ENCODE results near the gene ARSG. TPM values are rescaled to one million over a fixed set of nuclear protein-coding genes. Genes with fewer than 3 reads are reported as not detected.

Gene ARSG
- polyA plus RNA-seq, 1 donor from 2014 or later: 16.9 TPM

DNA sequence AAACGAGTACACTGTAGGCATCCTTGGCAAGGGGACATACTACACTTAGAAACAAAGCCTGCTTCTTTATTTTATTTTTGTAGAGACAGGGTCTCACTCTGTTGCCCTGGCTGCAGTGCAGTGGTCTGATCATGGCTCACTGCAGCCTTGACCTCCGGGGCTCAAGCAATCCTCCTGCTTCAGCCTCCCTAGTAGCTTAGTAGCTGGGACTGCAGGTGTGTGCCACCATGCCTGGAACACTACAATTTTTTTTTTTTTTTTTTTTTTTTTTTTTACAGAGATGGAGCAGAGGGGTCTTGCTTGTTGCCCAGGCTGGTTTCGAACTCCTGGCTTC lies 87.8 kb downstream of the ARSG start:
- H3K27me3 ChIP-seq (ENCODE audit: insufficient read depth, low read depth, low read length): no peaks in the 10 kb centered on the region
- H3K27ac ChIP-seq (ENCODE audit: low read length): no peak overlapping the region
- H3F3A ChIP-seq (ENCODE audit: insufficient read depth, low read length, poor library complexity, severe bottlenecking): no peaks in the 10 kb centered on the region
- H3K4me3 ChIP-seq (ENCODE audit: low read length): no peak overlapping the region
- H3K9me2 ChIP-seq (ENCODE audit: insufficient read depth, low read length): no peaks in the 10 kb centered on the region
- no peak overlapping the region for H3K9ac ChIP-seq (ENCODE audit: low read length)
- H4K20me1 ChIP-seq (ENCODE audit: insufficient read depth): no peaks in the 10 kb centered on the region
- H2AFZ ChIP-seq (ENCODE audit: low read depth, low read length): no peak overlapping the region
- no peaks in the 10 kb centered on the region for H3K79me2 ChIP-seq (replicated peaks; ENCODE audit: insufficient read depth, low read length)
- no peak overlapping the region for H3K4me2 ChIP-seq (ENCODE audit: low read length)
- H3K9me3 ChIP-seq (ENCODE audit: low read length): no peaks in the 10 kb centered on the region
- no peaks in the 10 kb centered on the region for H3K36me3 ChIP-seq (ENCODE audit: insufficient read depth, low read length)
- TF ChIP-seq MXI1 (conservative IDR thresholded peaks at IDR 0.05; ENCODE audit: poor library complexity, severe bottlenecking) (no peak), EZH2 (IDR thresholded peaks at IDR 0.05; ENCODE audit: borderline replicate concordance, insufficient read depth, low read length, poor library complexity, severe bottlenecking) (no peak), POLR2AphosphoS5 (IDR thresholded peaks at IDR 0.05) (no peak), SMC3 (conservative IDR thresholded peaks at IDR 0.05; ENCODE audit: poor library complexity) (no peak), TAF1 (IDR thresholded peaks at IDR 0.05; ENCODE audit: low read depth) (no peak), REST (IDR thresholded peaks at IDR 0.05; ENCODE audit: borderline replicate concordance) (no peak), RAD21 (conservative IDR thresholded peaks at IDR 0.05) (no peak), CTCF (IDR thresholded peaks at IDR 0.05; ENCODE audit: poor library complexity, severe bottlenecking) (no peak), EP300 (conservative IDR thresholded peaks at IDR 0.05; ENCODE audit: poor library complexity, severe bottlenecking) (no peak)

DNA sequence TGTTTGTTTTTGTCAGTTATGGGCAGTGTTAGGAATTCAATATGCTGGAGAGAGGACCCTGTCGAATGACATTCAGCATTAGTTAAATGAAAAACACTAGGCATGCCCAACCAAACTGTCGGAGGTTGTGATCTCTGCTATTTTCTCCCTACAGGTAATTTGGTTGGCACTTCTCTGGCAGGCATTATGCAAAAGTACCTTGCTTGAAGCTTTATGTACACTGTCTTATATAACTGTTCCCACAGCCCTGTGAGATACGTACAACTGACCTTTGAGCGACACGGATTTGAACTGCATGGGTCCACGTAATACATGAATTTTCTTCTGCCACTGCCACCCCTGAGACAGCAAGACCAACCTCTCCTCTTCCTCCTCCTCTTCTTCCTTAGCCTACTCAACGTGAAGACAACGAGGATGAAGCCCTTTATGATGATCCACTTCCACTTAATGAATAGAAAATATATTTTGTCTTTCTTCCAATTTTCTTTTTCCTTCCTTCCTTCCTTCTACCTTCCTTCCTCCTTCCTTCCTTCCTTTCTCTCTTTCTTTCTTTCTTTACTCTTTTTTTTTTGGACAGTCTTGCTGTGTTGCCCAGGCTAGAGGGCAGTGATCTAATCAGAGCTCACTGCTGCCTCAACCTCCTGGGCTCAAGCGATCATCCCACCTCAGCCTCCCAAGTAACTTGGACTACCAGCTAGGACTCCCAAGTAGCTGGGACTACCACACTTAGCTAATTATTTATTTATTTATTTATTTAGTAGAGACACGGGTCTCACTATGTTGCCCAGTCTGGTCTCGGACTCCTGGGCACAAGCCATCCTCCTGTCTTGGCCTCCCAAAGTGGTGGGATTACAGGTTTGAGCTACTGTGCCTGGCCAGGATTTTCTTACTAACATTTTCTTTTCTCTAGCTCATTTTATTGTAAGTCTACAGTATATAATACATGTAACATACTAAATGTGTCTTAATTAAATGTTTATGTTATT lies 88.7 kb downstream of the ARSG start:
- H3K9ac ChIP-seq (ENCODE audit: low read length): no peak overlapping the region
- H3K9me3 ChIP-seq (ENCODE audit: low read length): no peaks in the 10 kb centered on the region
- no peak overlapping the region for H2AFZ ChIP-seq (ENCODE audit: low read depth, low read length)
- H3F3A ChIP-seq (ENCODE audit: insufficient read depth, low read length, poor library complexity, severe bottlenecking): no peaks in the 10 kb centered on the region
- no peak overlapping the region for H3K4me2 ChIP-seq (ENCODE audit: low read length)
- H3K9me2 ChIP-seq (ENCODE audit: insufficient read depth, low read length): no peaks in the 10 kb centered on the region
- no peaks in the 10 kb centered on the region for H3K27me3 ChIP-seq (ENCODE audit: insufficient read depth, low read depth, low read length)
- H4K20me1 ChIP-seq (ENCODE audit: insufficient read depth): no peaks in the 10 kb centered on the region
- no peak overlapping the region for H3K27ac ChIP-seq (ENCODE audit: low read length)
- no peaks in the 10 kb centered on the region for H3K36me3 ChIP-seq (ENCODE audit: insufficient read depth, low read length)
- H3K79me2 ChIP-seq (replicated peaks; ENCODE audit: insufficient read depth, low read length): no peaks in the 10 kb centered on the region
- no peak for TF ChIP-seq TAF1 (IDR thresholded peaks at IDR 0.05; ENCODE audit: low read depth)
- no peak for TF ChIP-seq EP300 (conservative IDR thresholded peaks at IDR 0.05; ENCODE audit: poor library complexity, severe bottlenecking)
- no peak for TF ChIP-seq POLR2AphosphoS5 (IDR thresholded peaks at IDR 0.05)
- no peak for TF ChIP-seq REST (IDR thresholded peaks at IDR 0.05; ENCODE audit: borderline replicate concordance)
- no peak for TF ChIP-seq EZH2 (IDR thresholded peaks at IDR 0.05; ENCODE audit: borderline replicate concordance, insufficient read depth, low read length, poor library complexity, severe bottlenecking)
- no peak for TF ChIP-seq SMC3 (conservative IDR thresholded peaks at IDR 0.05; ENCODE audit: poor library complexity)
- no peak for TF ChIP-seq CTCF (IDR thresholded peaks at IDR 0.05; ENCODE audit: poor library complexity, severe bottlenecking)
- TF ChIP-seq MXI1 (conservative IDR thresholded peaks at IDR 0.05; ENCODE audit: poor library complexity, severe bottlenecking): no peak
- TF ChIP-seq RAD21 (conservative IDR thresholded peaks at IDR 0.05): no peak
- H3K4me3 ChIP-seq (ENCODE audit: low read length): no peak overlapping the region
